NOMO-1 treated with dmso at 0.1 percent for 144 hours (cell line): ENCODE data around the gene ASB18.

Experiments
- DNase-seq: peaks from one replicate; lab custom pipeline; 2025; ENCODE audit not compliant: unreplicated experiment; lab: John Stamatoyannopoulos, UW

Gene ASB18

GRCh38 chr2:236242057-236242495 is 22.1 kb downstream of the ASB18 start:
- DNase-seq, result no peak

- no peak for DNase-seq
Observed at GRCh38 chr2:236241181-236242056, 22.8 kb downstream of the ASB18 start.

GRCh38 chr2:236240228-236240990 is 23.8 kb downstream of the ASB18 start:
- DNase-seq, result no peak

GRCh38 chr2:236239276-236240065 is 24.7 kb downstream of the ASB18 start:
- DNase-seq, result no peak

- DNase-seq, result no peak
Observed at GRCh38 chr2:236238751-236239150, 25.5 kb downstream of the ASB18 start.

- no peak for DNase-seq
Observed at GRCh38 chr2:236237468-236238190, 26.6 kb downstream of the ASB18 start.

GRCh38 chr2:236236559-236237452 is 27.4 kb downstream of the ASB18 start:
- no peak for DNase-seq

GRCh38 chr2:236229186-236229585 is 35.0 kb downstream of the ASB18 start:
- no peak for DNase-seq

GRCh38 chr2:236223675-236224074 is 40.5 kb downstream of the ASB18 start:
- no peak for DNase-seq

- no peak for DNase-seq
Observed at GRCh38 chr2:236221798-236222197, 42.4 kb downstream of the ASB18 start.

GRCh38 chr2:236219411-236219810 is 44.8 kb downstream of the ASB18 start:
- DNase-seq, result no peak

- no peak for DNase-seq
Observed at GRCh38 chr2:236217926-236218325, 46.3 kb downstream of the ASB18 start.

GRCh38 chr2:236216711-236217110 is 47.5 kb downstream of the ASB18 start:
- no peak for DNase-seq

- DNase-seq, result no peak
Observed at GRCh38 chr2:236215761-236216333, 48.4 kb downstream of the ASB18 start.

GRCh38 chr2:236215196-236215595 is 49.0 kb downstream of the ASB18 start:
- DNase-seq, result no peak

- no peak for DNase-seq
Observed at GRCh38 chr2:236214376-236214995, 49.7 kb downstream of the ASB18 start.

- no peak for DNase-seq
Observed at GRCh38 chr2:236211296-236211695, 52.9 kb downstream of the ASB18 start.

- no peak for DNase-seq
Observed at GRCh38 chr2:236210536-236210935, 53.7 kb downstream of the ASB18 start.

- no peak for DNase-seq
Observed at GRCh38 chr2:236209996-236210395, 54.2 kb downstream of the ASB18 start.
